BLaER1 (cell line): ENCODE results near the gene BCAR3.
"Not testable (repeated sequence)": the region's sequence is repeated elsewhere in the genome, so short reads cannot be mapped to it uniquely, and the experiment has no call there.

ENCODE experiments used
- H3K27ac ChIP-seq: shearing (Covaris generic); formaldehyde crosslinking; 2 replicates; pipeline ENCODE4 v1.8.1; 2022
- H3K27me3 ChIP-seq: shearing (Covaris generic); formaldehyde crosslinking; 2 replicates; pipeline ENCODE4 v1.8.1; 2022
- H3K36me3 ChIP-seq: shearing (Covaris generic); formaldehyde crosslinking; 2 replicates; pipeline ENCODE4 v1.8.1; 2022
- H3K4me1 ChIP-seq: shearing (Covaris generic); formaldehyde crosslinking; 2 replicates; pipeline ENCODE4 v1.8.1; 2022
- H3K4me2 ChIP-seq: shearing (Covaris generic); formaldehyde crosslinking; 2 replicates; pipeline ENCODE4 v1.8.1; 2022
- H3K4me3 ChIP-seq: shearing (Covaris generic); formaldehyde crosslinking; 2 replicates; pipeline ENCODE4 v1.8.1; 2022
- H3K9ac ChIP-seq: shearing (Covaris generic); formaldehyde crosslinking; 2 replicates; pipeline ENCODE4 v1.8.1; 2022
- H3K9me3 ChIP-seq: shearing (Covaris generic); formaldehyde crosslinking; 2 replicates; pipeline ENCODE4 v1.8.1; 2022
- H4K20me1 ChIP-seq: shearing (Covaris generic); formaldehyde crosslinking; 2 replicates; pipeline ENCODE4 v1.8.1; 2022
- Cebpa-rat ChIP-seq: shearing (Covaris generic); IDR thresholded peaks from 2 replicates; pipeline ENCODE4 v1.8.1; 2022

The BCAR3 gene

GRCh38 chr1:93567255-93567918 is 114.2 kb downstream of the BCAR3 start:
- H3K27me3 ChIP-seq: no peaks in the 10 kb centered on the region
- H4K20me1 ChIP-seq: peaks cover 24% of the 10 kb centered on the region
- no peaks in the 10 kb centered on the region for H3K9me3 ChIP-seq
- H3K4me1 ChIP-seq: peaks cover 4% of the 10 kb centered on the region; the same call in 1 of the 2 replicates
- peaks cover 100% of the 10 kb centered on the region for H3K36me3 ChIP-seq
- H3K4me3 ChIP-seq: no peak overlapping the region
- H3K27ac ChIP-seq: no peak overlapping the region
- no peak for TF ChIP-seq Cebpa-rat
- H3K9ac ChIP-seq: no peak overlapping the region
- no peak overlapping the region for H3K4me2 ChIP-seq

GRCh38 chr1:93566227-93566626 is 115.4 kb downstream of the BCAR3 start:
- no peak overlapping the region for H3K4me3 ChIP-seq
- peaks cover 24% of the 10 kb centered on the region for H4K20me1 ChIP-seq
- no peak for TF ChIP-seq Cebpa-rat
- H3K27me3 ChIP-seq: no peaks in the 10 kb centered on the region
- H3K4me1 ChIP-seq: peaks cover 4% of the 10 kb centered on the region; the same call in 1 of the 2 replicates
- H3K9me3 ChIP-seq: no peaks in the 10 kb centered on the region
- H3K36me3 ChIP-seq: peaks cover 100% of the 10 kb centered on the region
- H3K27ac ChIP-seq: no peak overlapping the region
- no peak overlapping the region for H3K4me2 ChIP-seq
- H3K9ac ChIP-seq: no peak overlapping the region

GRCh38 chr1:93565496-93566206 is 116.0 kb downstream of the BCAR3 start:
- Histone ChIP-seq H3K9ac (no peak overlapping the region), H3K27ac (no peak overlapping the region), H3K4me1 (peaks cover 4% of the 10 kb centered on the region; the same call in 1 of the 2 replicates), H3K4me2 (no peak overlapping the region), H3K36me3 (peaks cover 99% of the 10 kb centered on the region), H3K9me3 (no peaks in the 10 kb centered on the region), H4K20me1 (peaks cover 24% of the 10 kb centered on the region), H3K27me3 (no peaks in the 10 kb centered on the region), H3K4me3 (no peak overlapping the region)
- no peak for TF ChIP-seq Cebpa-rat

GRCh38 chr1:93559695-93560094 is 121.9 kb downstream of the BCAR3 start:
- Histone ChIP-seq H3K27ac (no peak overlapping the region), H3K4me1 (no peaks in the 10 kb centered on the region; the same call in 1 of the 2 replicates), H3K4me3 (no peak overlapping the region), H4K20me1 (no peaks in the 10 kb centered on the region), H3K4me2 (no peak overlapping the region), H3K9ac (no peak overlapping the region), H3K9me3 (peaks cover 6% of the 10 kb centered on the region; the same call in 1 of the 2 replicates), H3K36me3 (peaks cover 67% of the 10 kb centered on the region), H3K27me3 (no peaks in the 10 kb centered on the region)
- no peak for TF ChIP-seq Cebpa-rat

- H3K9ac ChIP-seq: no peak overlapping the region
- H3K4me2 ChIP-seq: no peak overlapping the region
- no peak for TF ChIP-seq Cebpa-rat
- no peaks in the 10 kb centered on the region; the same call in 1 of the 2 replicates for H3K4me1 ChIP-seq
- H3K27me3 ChIP-seq: no peaks in the 10 kb centered on the region
- H3K9me3 ChIP-seq: peaks cover 6% of the 10 kb centered on the region; the same call in 1 of the 2 replicates
- H3K4me3 ChIP-seq: no peak overlapping the region
- no peak overlapping the region for H3K27ac ChIP-seq
- H4K20me1 ChIP-seq: no peaks in the 10 kb centered on the region
- peaks cover 60% of the 10 kb centered on the region for H3K36me3 ChIP-seq
These were observed 122.6 kb downstream of the BCAR3 start for GRCh38 chr1:93559045-93559444.

- Histone ChIP-seq H3K4me3 (no peak overlapping the region), H3K36me3 (peaks cover 56% of the 10 kb centered on the region), H4K20me1 (0 out of 2 replicates have a peak, but pooled peaks cover 6% of the 10 kb centered on the region), H3K9ac (no peak overlapping the region), H3K4me2 (no peak overlapping the region), H3K9me3 (peaks cover 6% of the 10 kb centered on the region; the same call in 1 of the 2 replicates), H3K27ac (no peak overlapping the region), H3K4me1 (no peaks in the 10 kb centered on the region; the same call in 1 of the 2 replicates), H3K27me3 (no peaks in the 10 kb centered on the region)
- TF ChIP-seq Cebpa-rat: no peak
These were observed 125.3 kb downstream of the BCAR3 start for GRCh38 chr1:93556291-93556690.

DNA sequence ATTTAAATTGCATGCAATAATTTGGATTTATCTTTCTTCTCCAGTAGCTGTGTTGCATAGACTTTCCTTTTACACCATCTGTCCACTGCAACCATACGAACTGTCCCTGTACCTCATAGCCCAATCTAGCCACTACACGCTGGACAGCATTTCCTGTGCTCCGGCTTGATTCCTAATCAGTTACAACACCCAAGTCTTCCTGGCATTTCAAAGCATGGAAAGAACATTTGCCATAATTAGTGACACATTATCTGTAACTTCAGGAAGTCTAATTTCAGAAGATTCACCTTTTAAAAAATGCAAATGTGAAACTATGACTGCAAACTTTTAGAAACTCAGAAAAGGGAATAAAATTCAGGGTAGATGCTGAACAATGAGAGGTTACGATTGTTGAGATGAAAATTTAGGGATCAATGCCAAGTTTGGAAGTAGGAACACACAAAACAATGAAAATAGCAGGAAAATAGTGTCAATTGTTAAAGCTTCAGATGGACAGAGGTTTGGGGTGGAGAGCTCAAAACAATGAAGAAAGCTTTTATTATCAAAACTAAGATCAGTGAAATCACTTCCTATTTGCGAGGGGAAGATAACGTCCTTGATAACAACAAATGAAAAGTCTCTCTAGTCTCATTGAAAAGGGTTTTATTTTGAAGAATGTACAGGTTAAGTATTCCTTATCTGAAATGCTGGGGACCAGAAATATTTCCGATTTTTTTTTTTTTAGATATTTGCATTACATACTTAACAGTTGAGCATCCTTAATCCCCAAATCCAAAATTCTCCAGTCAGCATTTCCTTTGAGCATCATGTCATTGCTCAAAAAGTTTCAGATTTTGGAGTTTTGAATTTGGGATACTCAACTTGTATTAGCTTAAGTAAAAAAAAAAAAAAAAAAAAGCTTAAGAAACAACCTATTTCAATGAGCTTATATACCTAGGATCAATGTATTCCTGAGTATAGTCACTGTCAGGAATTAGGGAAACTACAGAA is 126.5 kb downstream of the BCAR3 start:
- no peak overlapping the region for H3K4me2 ChIP-seq
- peaks cover 6% of the 10 kb centered on the region; the same call in 1 of the 2 replicates for H3K9me3 ChIP-seq
- TF ChIP-seq Cebpa-rat: no peak
- no peaks in the 10 kb centered on the region; the same call in 1 of the 2 replicates for H3K4me1 ChIP-seq
- H3K36me3 ChIP-seq: peaks cover 58% of the 10 kb centered on the region
- H3K27me3 ChIP-seq: no peaks in the 10 kb centered on the region
- 0 out of 2 replicates have a peak, but pooled peaks cover 6% of the 10 kb centered on the region for H4K20me1 ChIP-seq
- H3K4me3 ChIP-seq: no peak overlapping the region
- H3K9ac ChIP-seq: no peak overlapping the region
- no peak overlapping the region for H3K27ac ChIP-seq

DNA sequence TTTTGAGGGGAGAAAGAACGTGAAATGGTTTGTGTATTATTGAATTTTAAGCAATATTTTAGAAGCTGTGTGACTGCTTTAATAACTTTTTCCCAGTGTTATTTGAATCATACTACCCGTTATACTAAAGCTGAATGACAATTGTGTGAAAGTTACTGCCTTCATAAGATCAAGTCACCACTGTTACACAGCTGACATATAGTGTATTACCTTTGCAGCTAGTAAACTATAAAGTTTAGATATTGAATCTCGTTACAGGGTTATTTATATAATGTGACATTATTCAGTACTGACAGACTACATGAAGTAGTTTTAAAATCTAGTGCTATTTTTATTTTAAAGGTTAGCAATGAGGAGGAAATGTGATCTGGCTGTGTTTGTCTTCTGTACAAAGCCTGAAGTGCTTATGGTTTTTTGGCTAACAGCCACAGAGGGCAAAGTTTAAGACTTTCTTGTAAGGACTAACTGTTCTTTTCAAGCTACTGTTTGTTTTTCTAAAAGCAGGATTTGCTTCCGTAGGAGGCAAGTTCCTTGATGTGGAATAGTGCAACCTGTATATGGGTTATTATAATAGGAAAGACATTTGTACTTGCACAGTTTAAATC is 127.6 kb downstream of the BCAR3 start:
- not testable (repeated sequence) for H3K4me3 ChIP-seq, H3K27ac ChIP-seq, H4K20me1 ChIP-seq, H3K27me3 ChIP-seq, H3K4me1 ChIP-seq, H3K9me3 ChIP-seq, H3K4me2 ChIP-seq, H3K9ac ChIP-seq
- H3K36me3 ChIP-seq: peaks cover 59% of the 10 kb centered on the region
